Stimulated activated CD4-positive, alpha-beta T cell treated with anti-CD3 and anti-CD28 coated beads, Interleukin-4, amount 100 ng/mL, for 48 hours (primary cell): ENCODE measurements around the gene DOCK2.

Experiments used
- DNase-seq, 2 donors: peaks; one replicate each; pipeline ENCODE4 v3.0.0-alpha.2; 2020; ENCODE audit warnings: low read depth in 2 of 2

Gene DOCK2

GRCh38 chr5:169904508-169904907 is 267.4 kb downstream of the DOCK2 start:
- no peak for DNase-seq

GRCh38 chr5:169905017-169905416 is 267.9 kb downstream of the DOCK2 start:
- no peak for DNase-seq

- DNase-seq: no peak
Measured at GRCh38 chr5:169906745-169907649, 269.9 kb downstream of the DOCK2 start.

DNA sequence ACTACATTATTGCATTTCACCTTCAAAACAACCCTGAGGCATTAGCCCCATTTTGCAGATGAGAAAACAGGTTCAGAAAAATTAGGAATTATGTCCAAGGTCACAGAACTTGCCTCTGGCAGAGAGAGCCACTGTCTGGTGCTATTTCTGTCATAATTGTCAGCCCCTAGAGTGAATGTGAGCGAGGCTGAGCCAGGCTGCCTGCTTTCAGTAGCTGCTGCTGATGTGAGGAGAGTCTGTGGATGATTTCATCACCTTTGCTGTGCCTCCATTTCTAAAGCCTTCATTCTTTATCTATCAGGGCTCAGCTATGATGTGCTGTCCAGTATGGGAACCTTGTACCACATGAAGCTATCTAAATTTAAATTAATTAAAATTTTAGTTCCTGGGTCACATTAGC is 271.8 kb downstream of the DOCK2 start:
- DNase-seq: no peak

DNA sequence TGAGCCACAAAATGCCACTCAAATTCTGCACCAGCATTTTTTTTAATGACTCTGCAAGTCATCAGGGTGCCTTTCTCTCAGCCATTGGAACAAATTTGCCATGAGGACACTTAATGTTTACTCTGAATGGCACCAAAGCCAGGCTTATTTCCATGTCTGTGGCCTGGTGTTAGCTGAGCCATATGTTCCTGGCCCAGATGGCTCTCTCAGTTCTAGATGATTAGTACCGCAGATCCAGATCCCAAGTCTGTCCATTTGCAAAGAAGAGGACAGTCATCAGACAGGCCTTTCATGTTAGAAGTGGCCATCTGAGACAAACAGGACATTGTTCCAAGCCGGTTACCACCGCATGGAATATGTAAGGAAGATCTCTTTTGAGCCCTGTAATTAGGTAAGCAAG is 272.9 kb downstream of the DOCK2 start:
- DNase-seq: no peak

DNA sequence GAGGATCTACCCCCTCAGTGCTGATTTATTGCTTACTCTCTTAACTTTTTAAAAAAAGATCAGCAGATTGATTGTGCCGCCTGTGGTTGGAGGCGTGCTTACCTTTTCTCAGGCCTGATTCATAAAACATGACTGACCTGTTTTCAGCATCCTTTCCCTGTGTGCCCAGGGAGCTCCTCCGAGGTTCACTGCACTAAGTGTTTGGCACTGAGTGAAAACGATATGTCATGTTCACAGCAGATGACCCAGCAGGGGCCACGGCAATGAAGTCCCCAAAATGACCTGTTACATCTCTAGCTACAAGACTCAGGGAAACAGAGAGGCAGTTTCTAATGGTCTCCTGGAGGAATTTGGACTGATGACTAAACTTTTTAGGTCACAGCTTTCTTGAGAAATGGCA is 273.3 kb downstream of the DOCK2 start:
- no peak for DNase-seq

DNA sequence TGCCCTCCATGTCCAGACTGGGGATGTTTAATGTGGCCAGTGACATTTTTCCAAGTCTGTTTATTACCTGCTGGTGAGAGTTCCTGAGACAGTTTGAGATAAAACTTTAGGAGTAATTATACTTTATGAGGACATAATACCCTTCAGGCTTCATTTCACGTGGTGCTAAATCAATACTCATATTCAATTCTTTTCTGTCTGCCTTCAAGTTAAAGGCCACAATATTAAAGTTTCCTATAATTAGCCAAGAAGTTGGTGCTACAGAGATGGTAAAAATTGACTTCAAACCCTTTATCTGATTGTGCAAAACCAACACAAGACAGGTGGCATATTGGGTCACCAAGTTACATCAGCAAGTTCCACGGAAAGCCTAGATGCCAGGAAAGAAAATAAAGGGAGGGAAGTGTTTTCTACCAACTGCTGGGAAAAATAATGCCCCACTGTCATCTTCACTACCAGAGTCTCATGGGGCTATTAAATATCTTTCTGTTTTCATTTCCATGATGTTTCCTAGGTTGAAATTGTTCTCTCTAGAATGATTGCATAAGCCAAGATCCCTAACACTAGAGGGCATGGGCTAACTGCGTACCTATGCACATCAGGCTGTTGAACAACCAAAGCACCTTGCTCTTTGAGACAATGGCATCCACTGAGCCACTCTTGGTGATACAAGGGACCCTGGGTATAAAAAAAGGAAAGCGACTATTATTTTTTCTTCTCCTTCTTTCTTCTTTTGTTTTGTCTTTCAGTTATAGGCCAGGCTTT is 274.6 kb downstream of the DOCK2 start:
- DNase-seq: no peak

DNA sequence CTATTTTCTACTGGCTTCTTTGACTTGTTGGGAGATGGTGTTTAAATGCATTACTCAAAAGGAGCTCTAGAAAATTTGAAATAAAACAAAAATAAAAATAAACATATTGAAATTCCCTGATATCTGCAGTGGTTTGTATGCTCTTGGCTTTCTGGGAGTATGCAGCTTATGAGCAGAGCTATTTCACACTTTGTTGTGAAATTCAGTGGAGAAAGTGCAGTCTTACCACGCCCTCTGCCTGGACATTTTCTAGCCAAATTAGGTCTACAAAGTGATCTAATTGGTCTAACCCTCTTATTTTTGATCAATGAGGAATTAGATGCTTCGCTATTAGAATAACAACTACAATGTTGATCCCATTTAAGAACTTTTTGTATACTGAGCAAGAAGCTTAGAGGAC is 276.4 kb downstream of the DOCK2 start:
- DNase-seq: no peak

GRCh38 chr5:169914766-169915165 is 277.7 kb downstream of the DOCK2 start:
- DNase-seq: no peak

- DNase-seq: no peak
Measured at GRCh38 chr5:169917500-169917899, 280.4 kb downstream of the DOCK2 start.

DNA sequence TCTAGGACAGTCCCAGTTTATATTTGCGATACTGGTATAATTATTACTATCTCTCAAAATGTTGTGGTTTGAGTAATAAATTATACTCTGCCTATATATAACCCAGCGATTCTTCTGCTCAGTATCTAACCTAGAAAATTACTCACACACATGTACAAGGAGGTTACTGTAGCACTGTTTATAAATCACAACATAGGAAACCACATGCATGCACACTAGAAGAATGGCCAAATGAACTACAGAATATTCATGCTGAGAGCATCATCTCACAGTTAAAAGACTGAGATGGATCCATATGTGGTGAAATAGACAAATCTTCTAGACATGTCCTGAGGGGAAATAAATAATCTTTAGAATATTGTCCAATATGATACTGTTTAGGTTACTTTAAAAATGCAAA is 281.2 kb downstream of the DOCK2 start:
- no peak for DNase-seq

- no peak for DNase-seq
Measured at GRCh38 chr5:169920474-169920873, 283.4 kb downstream of the DOCK2 start.

DNA sequence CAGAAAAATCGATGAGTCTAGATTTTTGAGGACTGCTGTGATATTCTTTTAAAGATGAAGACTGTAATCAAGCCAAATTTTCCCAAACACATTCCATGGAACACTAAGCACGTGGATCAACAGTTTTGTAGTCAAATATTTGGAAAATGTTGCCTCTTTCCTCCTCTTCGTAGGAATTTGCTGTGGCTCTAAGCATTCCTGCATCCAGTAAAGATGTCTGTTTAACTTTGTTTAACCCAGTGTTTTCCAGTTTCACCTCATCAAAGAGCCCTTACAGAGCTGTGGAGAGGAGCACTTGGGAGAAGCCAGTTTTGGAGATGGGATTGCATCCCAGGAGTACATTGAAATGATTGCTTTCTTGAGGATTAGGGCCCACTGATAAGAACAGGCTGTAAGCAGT is 284.3 kb downstream of the DOCK2 start:
- no peak for DNase-seq

DNA sequence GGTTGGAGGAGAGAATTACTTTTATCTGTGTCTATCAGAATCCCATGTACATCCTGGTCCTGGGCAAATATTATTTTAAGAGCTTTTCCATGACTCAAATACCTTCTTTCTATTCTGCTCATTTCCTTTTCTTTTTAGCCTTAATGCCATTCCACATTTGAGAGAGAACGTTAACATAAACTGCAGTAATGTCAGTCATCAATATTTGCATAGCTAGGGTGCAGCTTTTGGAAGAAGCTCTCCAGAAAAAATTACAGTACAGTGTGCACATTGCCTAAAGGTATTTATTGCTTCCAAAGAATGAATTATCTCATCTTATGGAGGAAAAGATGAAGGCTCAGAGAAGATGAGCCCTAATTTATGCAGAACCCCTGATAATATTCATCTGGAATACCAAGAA is 284.9 kb downstream of the DOCK2 start:
- DNase-seq: no peak

DNA sequence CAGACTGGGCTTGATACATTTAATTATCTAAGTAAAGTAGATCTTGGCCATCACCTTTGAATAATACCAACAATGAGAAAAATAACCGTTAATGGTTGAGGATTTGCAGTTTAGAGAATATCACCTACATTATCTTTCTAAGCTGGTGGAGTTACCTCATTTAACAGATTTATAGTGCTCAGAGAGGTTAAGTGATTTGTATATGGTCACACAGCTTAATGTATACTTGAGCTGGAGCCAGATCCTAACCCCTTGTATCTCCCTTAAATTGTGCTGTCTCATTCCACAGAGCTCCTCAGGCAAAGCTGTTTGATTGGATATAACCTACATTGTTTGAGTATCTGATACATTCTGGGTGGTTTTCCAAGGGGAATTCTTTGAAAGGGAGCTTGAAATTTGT is 285.4 kb downstream of the DOCK2 start:
- DNase-seq: no peak

GRCh38 chr5:169923988-169924387 is 286.9 kb downstream of the DOCK2 start:
- DNase-seq: no peak

- DNase-seq: no peak
Measured at GRCh38 chr5:169933127-169933526, 296.1 kb downstream of the DOCK2 start.

- no peak for DNase-seq
Measured at GRCh38 chr5:169933616-169934015, 296.5 kb downstream of the DOCK2 start.

- DNase-seq: no peak
Measured at GRCh38 chr5:169934990-169935389, 297.9 kb downstream of the DOCK2 start.

- DNase-seq: no peak
Measured at GRCh38 chr5:169935762-169936161, 298.7 kb downstream of the DOCK2 start.

DNA sequence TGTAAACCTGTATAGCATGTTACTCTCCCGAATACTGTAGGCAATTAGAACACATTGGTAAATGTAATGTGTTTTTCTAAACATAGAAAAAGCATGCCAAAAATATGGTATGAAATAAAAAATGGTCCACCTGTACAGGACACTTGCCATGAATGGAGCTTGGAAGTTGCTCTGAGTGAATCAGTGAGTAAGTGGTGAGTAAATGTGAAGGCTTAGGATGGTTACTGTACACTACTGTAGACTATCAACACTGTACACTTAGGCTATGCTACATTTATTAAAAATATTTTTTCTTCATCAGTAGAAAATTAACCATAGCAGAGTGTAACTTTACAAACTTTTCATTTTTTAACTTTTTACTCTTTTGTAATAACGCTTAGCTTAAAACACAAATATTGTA is 301.4 kb downstream of the DOCK2 start:
- no peak for DNase-seq

- DNase-seq: no peak
Measured at GRCh38 chr5:169939731-169940130, 302.7 kb downstream of the DOCK2 start.

GRCh38 chr5:169941542-169941941 is 304.5 kb downstream of the DOCK2 start:
- DNase-seq: no peak
